Uterus (tissue), 2 donors: ENCODE results near the gene FRZB.

Source experiments
- CTCF ChIP-seq, 4 experiments: fragments of 200-600 bp in 2 of 4; fragments of 450-650 bp in 2 of 4; sonication (generic) in 2 of 4; IDR thresholded peaks; one replicate each; pipeline ENCODE4 v1.5.1; 2016 to 2019; ENCODE audit warnings: antibody characterized with exemption in 4 of 4, mild to moderate bottlenecking in 2 of 4, moderate library complexity in 1 of 4
- POLR2A ChIP-seq, 2 donors: fragments of 450-650 bp; IDR thresholded peaks; one replicate each; pipeline ENCODE4 v1.6.1; 2016; ENCODE audit warnings: antibody characterized with exemption in 2 of 2, mild to moderate bottlenecking in 1 of 2, moderate library complexity in 1 of 2

DNA sequence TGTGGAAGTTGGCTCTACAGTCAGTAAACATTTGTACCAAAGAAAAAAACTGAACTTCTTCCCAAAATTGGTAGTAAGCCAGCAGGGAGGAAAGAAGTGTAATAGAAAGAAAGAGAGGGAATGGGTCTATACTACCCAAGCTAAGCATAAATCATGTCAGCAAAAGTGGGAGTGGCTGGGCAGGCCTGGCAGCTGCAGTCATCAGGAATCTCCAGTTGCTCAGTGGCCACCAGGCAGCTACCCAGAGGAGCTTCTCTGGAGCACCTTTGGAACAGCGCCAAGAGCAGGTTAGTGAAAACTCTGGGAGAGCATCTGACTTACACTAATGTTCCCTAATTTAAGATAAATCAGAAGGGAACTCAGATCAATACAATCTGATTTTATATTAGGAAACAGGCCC is 14.3 kb downstream of the FRZB start:
- no peak for TF ChIP-seq POLR2A (IDR thresholded peaks at IDR 0.05)
- no peak for TF ChIP-seq CTCF (IDR thresholded peaks at IDR 0.05)
